Ishikawa (cell line): ENCODE results near the gene FER.

Source experiments
- CREB1 ChIP-seq: IDR thresholded peaks from 2 replicates; pipeline ENCODE4 v1.6.1; 2012; ENCODE audit warnings: low read depth
- EGR1 ChIP-seq: IDR thresholded peaks from 2 replicates; pipeline ENCODE4 v1.6.1; 2012
- FOXM1 ChIP-seq: IDR thresholded peaks from 2 replicates; pipeline ENCODE4 v1.6.1; 2012; ENCODE audit warnings: low read depth, borderline replicate concordance

- TF ChIP-seq EGR1, result no peak
- TF ChIP-seq FOXM1, result no peak
- TF ChIP-seq CREB1, result no peak
These were observed 79.4 kb downstream of the FER start for GRCh38 chr5:108827131-108827530.
